Subcutaneous adipose tissue (tissue), 4 donors: Measurements from ENCODE around the gene OR5B2. TPM values are rescaled to one million over a fixed set of nuclear protein-coding genes. Genes with fewer than 3 reads are reported as not detected.

Source experiments
- total RNA-seq, 4 donors: library from RNA; depleted of rRNA; stranded (reverse); fragments of >200 nt; gene quantifications; one replicate each; pipeline ENCODE4 v1.1.0, GENCODE V29; 2016
- TF ChIP-seq, protein P1 (sequence below): fragments of 450-650 bp; IDR thresholded peaks from one replicate; pipeline ENCODE4 v1.5.1; 2016; ENCODE audit warnings: low read depth, mild to moderate bottlenecking, control low read depth, antibody characterized with exemption, moderate library complexity

OR5B2 gene
- not detected for total RNA-seq

- TF ChIP-seq, protein P1, sequence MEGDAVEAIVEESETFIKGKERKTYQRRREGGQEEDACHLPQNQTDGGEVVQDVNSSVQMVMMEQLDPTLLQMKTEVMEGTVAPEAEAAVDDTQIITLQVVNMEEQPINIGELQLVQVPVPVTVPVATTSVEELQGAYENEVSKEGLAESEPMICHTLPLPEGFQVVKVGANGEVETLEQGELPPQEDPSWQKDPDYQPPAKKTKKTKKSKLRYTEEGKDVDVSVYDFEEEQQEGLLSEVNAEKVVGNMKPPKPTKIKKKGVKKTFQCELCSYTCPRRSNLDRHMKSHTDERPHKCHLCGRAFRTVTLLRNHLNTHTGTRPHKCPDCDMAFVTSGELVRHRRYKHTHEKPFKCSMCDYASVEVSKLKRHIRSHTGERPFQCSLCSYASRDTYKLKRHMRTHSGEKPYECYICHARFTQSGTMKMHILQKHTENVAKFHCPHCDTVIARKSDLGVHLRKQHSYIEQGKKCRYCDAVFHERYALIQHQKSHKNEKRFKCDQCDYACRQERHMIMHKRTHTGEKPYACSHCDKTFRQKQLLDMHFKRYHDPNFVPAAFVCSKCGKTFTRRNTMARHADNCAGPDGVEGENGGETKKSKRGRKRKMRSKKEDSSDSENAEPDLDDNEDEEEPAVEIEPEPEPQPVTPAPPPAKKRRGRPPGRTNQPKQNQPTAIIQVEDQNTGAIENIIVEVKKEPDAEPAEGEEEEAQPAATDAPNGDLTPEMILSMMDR: no peak
Observed at GRCh38 chr11:58428021-58428420, at the start of gene OR5B2. OR5B2 (minus strand) TSS chr11:58428121; CDS start chr11:58423261, 4,860 bp downstream.

DNA sequence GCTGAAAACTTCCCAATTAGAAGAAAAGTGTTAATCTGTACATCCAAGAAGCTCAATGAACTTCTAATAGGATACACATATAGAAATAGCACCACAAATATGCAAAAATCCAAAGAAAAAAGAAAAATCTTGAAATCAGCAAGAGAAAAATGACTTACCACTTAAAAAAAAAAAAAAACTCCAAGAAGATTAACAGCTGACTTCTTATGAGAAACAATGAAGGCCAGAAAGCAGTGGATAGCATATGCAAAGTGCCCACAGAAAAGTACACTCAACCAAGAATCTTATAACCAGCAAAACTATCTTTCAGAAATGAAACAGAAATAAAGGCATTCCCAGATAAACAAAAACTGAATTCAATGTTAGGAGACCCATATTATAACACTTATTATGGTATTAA, 44.0 kb upstream of the OR5B2 start:
- TF ChIP-seq, protein P1: no peak

- TF ChIP-seq, protein P1: no peak
Observed at GRCh38 chr11:58466293-58466692, 38.4 kb upstream of the OR5B2 start.

- TF ChIP-seq, protein P1: no peak
Observed at GRCh38 chr11:58465690-58466089, 37.8 kb upstream of the OR5B2 start.

DNA sequence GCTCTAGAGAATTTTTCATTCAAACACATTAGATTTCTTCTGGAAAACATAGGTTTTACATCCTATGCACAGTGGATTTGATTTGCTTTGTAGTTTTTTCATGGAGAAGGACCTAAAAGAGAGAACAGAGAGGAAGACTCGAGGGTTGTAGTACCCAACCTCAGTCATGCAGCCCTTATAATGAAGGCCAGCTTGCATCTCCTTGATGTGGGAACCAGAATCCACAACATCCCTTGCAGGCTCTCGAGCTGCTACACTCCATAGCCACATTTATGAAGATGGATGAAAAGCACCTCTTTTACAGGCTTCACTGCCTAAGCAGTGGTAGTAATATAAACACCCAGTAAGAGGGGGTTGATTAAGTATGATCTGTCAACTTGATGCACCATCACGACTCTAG, 23.7 kb upstream of the OR5B2 start:
- TF ChIP-seq, protein P1: no peak

DNA sequence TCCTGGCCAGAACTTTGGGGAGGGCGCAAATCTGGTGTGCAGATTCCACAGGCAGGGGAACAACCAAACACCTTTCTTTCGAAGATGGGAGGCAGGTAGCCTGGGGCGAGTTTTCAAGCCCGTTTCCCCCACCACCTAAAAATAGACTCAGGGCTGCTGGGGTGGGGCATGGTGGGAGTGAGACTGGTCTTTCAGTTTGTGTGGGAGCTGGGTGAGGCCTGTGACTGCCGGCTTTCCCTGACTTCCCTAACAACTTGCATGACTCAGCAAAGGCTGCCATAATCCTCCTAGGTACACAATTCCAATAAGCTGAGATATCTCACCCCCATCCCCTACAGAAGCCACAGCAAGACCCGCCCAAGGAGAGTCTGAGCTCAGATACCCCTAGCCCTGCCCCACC, 18.4 kb upstream of the OR5B2 start:
- TF ChIP-seq, protein P1: no peak

DNA sequence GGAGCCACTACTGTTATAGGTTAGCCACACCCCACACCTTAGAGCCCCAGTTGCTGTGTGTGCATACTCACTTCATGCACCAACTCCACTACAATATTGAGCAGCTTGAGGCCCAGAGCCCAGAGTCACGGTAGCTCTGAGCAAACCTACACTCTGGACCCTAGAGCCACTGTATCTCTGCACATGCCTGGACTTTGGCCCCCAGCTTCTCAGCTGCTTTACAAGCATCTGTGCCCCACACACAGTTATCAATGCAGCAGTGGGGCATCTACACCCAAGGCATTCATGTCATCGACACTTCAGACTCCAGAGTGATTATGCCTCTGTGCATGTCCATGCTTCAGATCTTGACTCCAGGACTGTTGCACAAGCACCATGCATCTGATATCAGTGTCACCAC, 16.4 kb upstream of the OR5B2 start:
- TF ChIP-seq, protein P1: no peak

DNA sequence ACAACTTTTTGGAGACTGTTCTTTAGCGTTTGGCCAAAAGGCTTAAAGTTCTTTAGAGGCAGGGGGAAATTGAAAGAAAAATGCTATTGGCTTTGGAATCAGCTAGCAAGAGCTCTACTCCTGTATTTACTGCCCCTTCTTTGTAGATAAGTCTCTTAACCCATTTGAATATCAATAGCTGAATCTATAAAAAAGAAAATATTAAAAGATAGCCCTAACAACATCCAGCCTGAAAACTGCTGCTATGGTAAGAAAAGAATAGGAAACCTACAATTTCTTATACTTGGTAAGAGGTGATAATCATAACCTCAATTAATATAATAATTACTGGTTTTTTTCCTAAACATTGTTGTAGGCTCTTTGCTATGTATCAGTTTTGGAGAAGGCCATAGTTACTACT, 14.2 kb upstream of the OR5B2 start, which contains the start of gene OR5B12:
TSS of gene OR5B12 (minus strand) at position 101 of the 400 bp plus-strand sequence. CDS start 2,085 bp downstream, outside the sequence.
- TF ChIP-seq, protein P1: no peak
